GM23338 (cell line): ENCODE data around the gene DIP2C. TPM values are rescaled to one million over a fixed set of nuclear protein-coding genes. Genes with fewer than 3 reads are reported as not detected.

Source experiments
- ATAC-seq: fragments of 200-7000 bp; cut with Tn5 transposase; 3 replicates; pipeline ENCODE4 v1.9.1; 2020
- DNase-seq: peaks from one replicate; pipeline ENCODE4 v3.0.0-alpha.2; 2015; ENCODE audit warnings: low spot score
- H2AFZ ChIP-seq: fragments of 200-600 bp; sonication (generic); 2 replicates; pipeline ENCODE4 v1.8.0; 2016; ENCODE audit warnings: antibody characterized with exemption, mild to moderate bottlenecking, moderate library complexity
- H3F3A ChIP-seq: fragments of 200-600 bp; sonication (generic); replicated peaks from 2 replicates; pipeline ENCODE4 v1.8.0; 2017; ENCODE audit warnings: antibody characterized with exemption, mixed run types, low read depth
- H3K27ac ChIP-seq: fragments of 200-600 bp; sonication (generic); 2 replicates; pipeline ENCODE4 v1.6.1; 2016; ENCODE audit warnings: low read depth
- H3K27me3 ChIP-seq: fragments of 200-600 bp; sonication (generic); 2 replicates; pipeline ENCODE4 v1.8.0; 2016; ENCODE audit warnings: mild to moderate bottlenecking, mixed run types, moderate library complexity; ENCODE audit not compliant: insufficient read depth
- H3K36me3 ChIP-seq: fragments of 200-600 bp; sonication (generic); 2 replicates; pipeline ENCODE4 v1.8.0; 2016; ENCODE audit warnings: mild to moderate bottlenecking; ENCODE audit not compliant: insufficient read depth
- H3K4me1 ChIP-seq: fragments of 200-600 bp; sonication (generic); 2 replicates; pipeline ENCODE4 v1.8.0; 2016; ENCODE audit warnings: mild to moderate bottlenecking, moderate library complexity; ENCODE audit not compliant: insufficient read depth
- H3K4me2 ChIP-seq: fragments of 200-600 bp; sonication (generic); 2 replicates; pipeline ENCODE4 v1.7.1; 2017; ENCODE audit warnings: mixed run types
- H3K4me3 ChIP-seq: fragments of 200-600 bp; sonication (generic); 2 replicates; pipeline ENCODE4 v1.6.1; 2016; ENCODE audit warnings: mixed run types
- H3K79me2 ChIP-seq: fragments of 200-600 bp; sonication (generic); replicated peaks from 2 replicates; pipeline ENCODE4 v1.8.0; 2017; ENCODE audit warnings: mild to moderate bottlenecking; ENCODE audit not compliant: insufficient read depth
- H3K9me2 ChIP-seq: fragments of 200-600 bp; sonication (generic); 2 replicates; pipeline ENCODE4 v1.8.0; 2017; ENCODE audit not compliant: insufficient read depth
- H4K20me1 ChIP-seq: fragments of 200-600 bp; sonication (generic); replicated peaks from 2 replicates; pipeline ENCODE4 v1.8.0; 2017; ENCODE audit warnings: mild to moderate bottlenecking; ENCODE audit not compliant: insufficient read depth
- H3K27ac Mint-ChIP-seq: 2 replicates; pipeline ENCODE4 v1.8.0; 2020; ENCODE audit warnings: inconsistent platforms, mild to moderate bottlenecking, moderate library complexity, mixed read lengths
- H3K27me3 Mint-ChIP-seq: 3 replicates; pipeline ENCODE4 v1.8.0; 2022; ENCODE audit warnings: low read depth, mild to moderate bottlenecking, moderate library complexity, mixed read lengths, inconsistent platforms; ENCODE audit not compliant: insufficient read depth, poor library complexity
- H3K36me3 Mint-ChIP-seq: 3 replicates; pipeline ENCODE4 v1.8.0; 2021; ENCODE audit warnings: low read depth, mild to moderate bottlenecking, inconsistent platforms, moderate library complexity, mixed read lengths
- H3K4me1 Mint-ChIP-seq: 3 replicates; pipeline ENCODE4 v1.8.0; 2020; ENCODE audit warnings: mild to moderate bottlenecking, inconsistent platforms, mixed read lengths
- H3K4me3 Mint-ChIP-seq: 3 replicates; pipeline ENCODE4 v1.8.0; 2021; ENCODE audit warnings: moderate library complexity, mild to moderate bottlenecking, inconsistent platforms, mixed read lengths
- H3K9me3 Mint-ChIP-seq: 3 replicates; pipeline ENCODE4 v1.8.0; 2020; ENCODE audit warnings: moderate library complexity, mild to moderate bottlenecking, inconsistent platforms, mixed read lengths
- EZH2 ChIP-seq: fragments of 200-600 bp; sonication (generic); IDR thresholded peaks from one replicate; pipeline ENCODE4 v1.8.0; 2017; ENCODE audit warnings: antibody characterized with exemption, mild to moderate bottlenecking, low read depth; ENCODE audit not compliant: unreplicated experiment
- EZH2phosphoT487 ChIP-seq: fragments of 200-600 bp; sonication (generic); IDR thresholded peaks from one replicate; pipeline ENCODE4 v1.8.1; 2018; ENCODE audit warnings: antibody characterized with exemption; ENCODE audit not compliant: unreplicated experiment
- STAT1 ChIP-seq: IDR thresholded peaks from one replicate; pipeline ENCODE4 v1.6.1; 2016; ENCODE audit warnings: antibody characterized with exemption; ENCODE audit not compliant: unreplicated experiment
- ZNF114 ChIP-seq: fragments of 250-450 bp; sonication (Bioruptor Pico); IDR thresholded peaks from 2 replicates; pipeline ENCODE4 v1.5.0; 2020; ENCODE audit warnings: mild to moderate bottlenecking, moderate library complexity
- ZNF331 ChIP-seq: fragments of 250-450 bp; sonication (Bioruptor Pico); IDR thresholded peaks from 2 replicates; pipeline ENCODE4 v1.5.0; 2020; ENCODE audit warnings: low read depth, mild to moderate bottlenecking, moderate library complexity
- ZNF462 ChIP-seq: fragments of 250-450 bp; sonication (Bioruptor Pico); IDR thresholded peaks from 2 replicates; pipeline ENCODE4 v1.5.0; 2020; ENCODE audit warnings: mild to moderate bottlenecking, moderate library complexity
- polyA plus RNA-seq: library from polyadenylated mRNA; unstranded; fragments of >200 nt; fragmentation: Nextera tagmentation; extraction: Ambion mirVana; gene quantifications from 2 replicates; pipeline ENCODE4 v1.2.1, GENCODE V29; 2016
- total RNA-seq: library from RNA; depleted of rRNA; stranded (reverse); fragments of >200 nt; shearing (Covaris generic); gene quantifications from 2 replicates; pipeline ENCODE4 v1.2.3, GENCODE V29; 2014
- TF ChIP-seq, protein P1 (sequence below): IDR thresholded peaks from one replicate; pipeline ENCODE4 v1.6.1; 2018; ENCODE audit warnings: antibody characterized with exemption; ENCODE audit not compliant: unreplicated experiment

Gene DIP2C
- total and polyA plus RNA-seq, 2 experiments from 2014 or later: 5.1 to 7.7 TPM

- H3K4me3 Mint-ChIP-seq: no peak overlapping the region
- no peak overlapping the region for H3K27ac Mint-ChIP-seq
- Histone ChIP-seq H3K4me3 (no peak overlapping the region), H3K27ac (no peak overlapping the region), H4K20me1 (no peaks in the 10 kb centered on the region; the same call in none of the 2 replicates), H3F3A (no peaks in the 10 kb centered on the region), H3K36me3 (no peaks in the 10 kb centered on the region), H3K4me2 (no peak overlapping the region), H3K79me2 (peaks cover 60% of the 10 kb centered on the region), H2AFZ (no peak overlapping the region), H3K9me2 (no peaks in the 10 kb centered on the region), H3K4me1 (no peaks in the 10 kb centered on the region), H3K27me3 (peaks cover 17% of the 10 kb centered on the region)
- no peaks in the 10 kb centered on the region; the same call in 1 of the 3 replicates for H3K36me3 Mint-ChIP-seq
- H3K4me1 Mint-ChIP-seq: peaks cover 18% of the 10 kb centered on the region
- TF ChIP-seq, protein P1, sequence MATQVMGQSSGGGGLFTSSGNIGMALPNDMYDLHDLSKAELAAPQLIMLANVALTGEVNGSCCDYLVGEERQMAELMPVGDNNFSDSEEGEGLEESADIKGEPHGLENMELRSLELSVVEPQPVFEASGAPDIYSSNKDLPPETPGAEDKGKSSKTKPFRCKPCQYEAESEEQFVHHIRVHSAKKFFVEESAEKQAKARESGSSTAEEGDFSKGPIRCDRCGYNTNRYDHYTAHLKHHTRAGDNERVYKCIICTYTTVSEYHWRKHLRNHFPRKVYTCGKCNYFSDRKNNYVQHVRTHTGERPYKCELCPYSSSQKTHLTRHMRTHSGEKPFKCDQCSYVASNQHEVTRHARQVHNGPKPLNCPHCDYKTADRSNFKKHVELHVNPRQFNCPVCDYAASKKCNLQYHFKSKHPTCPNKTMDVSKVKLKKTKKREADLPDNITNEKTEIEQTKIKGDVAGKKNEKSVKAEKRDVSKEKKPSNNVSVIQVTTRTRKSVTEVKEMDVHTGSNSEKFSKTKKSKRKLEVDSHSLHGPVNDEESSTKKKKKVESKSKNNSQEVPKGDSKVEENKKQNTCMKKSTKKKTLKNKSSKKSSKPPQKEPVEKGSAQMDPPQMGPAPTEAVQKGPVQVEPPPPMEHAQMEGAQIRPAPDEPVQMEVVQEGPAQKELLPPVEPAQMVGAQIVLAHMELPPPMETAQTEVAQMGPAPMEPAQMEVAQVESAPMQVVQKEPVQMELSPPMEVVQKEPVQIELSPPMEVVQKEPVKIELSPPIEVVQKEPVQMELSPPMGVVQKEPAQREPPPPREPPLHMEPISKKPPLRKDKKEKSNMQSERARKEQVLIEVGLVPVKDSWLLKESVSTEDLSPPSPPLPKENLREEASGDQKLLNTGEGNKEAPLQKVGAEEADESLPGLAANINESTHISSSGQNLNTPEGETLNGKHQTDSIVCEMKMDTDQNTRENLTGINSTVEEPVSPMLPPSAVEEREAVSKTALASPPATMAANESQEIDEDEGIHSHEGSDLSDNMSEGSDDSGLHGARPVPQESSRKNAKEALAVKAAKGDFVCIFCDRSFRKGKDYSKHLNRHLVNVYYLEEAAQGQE: no peak
- no peak for TF ChIP-seq ZNF331 (CRISPR knock-in tag)
- DNase-seq (no peak), ATAC-seq (no peak)
- H3K27me3 Mint-ChIP-seq: peaks cover 18% of the 10 kb centered on the region
- peaks cover 3% of the 10 kb centered on the region; the same call in 1 of the 3 replicates for H3K9me3 Mint-ChIP-seq
Observed at GRCh38 chr10:685613-686012, 3.9 kb downstream of the DIP2C start.

DNA sequence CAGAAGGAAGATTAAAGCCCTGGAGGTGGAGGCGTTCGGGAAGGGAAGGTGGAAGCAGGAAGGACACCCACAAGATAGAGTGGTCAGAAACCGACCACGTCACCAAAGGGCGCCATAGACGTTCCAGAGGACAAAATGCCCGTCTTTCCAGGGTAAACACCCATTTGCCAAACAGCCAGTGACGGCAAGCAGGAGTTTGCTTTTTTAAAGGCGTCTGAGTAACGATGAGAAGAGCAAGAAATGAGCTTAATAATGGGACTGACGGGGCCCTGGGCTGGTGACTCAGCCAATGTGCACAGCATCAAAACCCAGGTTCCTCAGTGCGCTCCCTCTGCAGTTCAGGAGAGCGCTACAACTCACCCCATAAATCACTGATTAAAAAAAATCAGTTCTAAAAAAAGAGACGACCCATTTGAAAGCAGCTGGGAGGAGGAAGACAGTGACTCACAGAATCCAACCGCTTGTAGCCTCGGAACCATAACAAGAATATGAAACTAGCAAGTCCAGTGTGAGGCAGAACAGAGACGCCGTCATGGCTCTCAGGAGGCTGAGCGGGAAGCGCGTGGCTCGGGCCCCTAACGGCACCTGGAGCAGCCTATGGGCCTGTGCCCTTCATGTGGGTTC is 5.9 kb downstream of the DIP2C start:
- DNase-seq: no peak
- Histone ChIP-seq H3K79me2 (peaks cover 70% of the 10 kb centered on the region), H3F3A (no peaks in the 10 kb centered on the region), H3K4me1 (no peaks in the 10 kb centered on the region), H3K36me3 (no peaks in the 10 kb centered on the region), H3K27me3 (peaks cover 10% of the 10 kb centered on the region), H3K9me2 (no peaks in the 10 kb centered on the region), H3K27ac (no peak overlapping the region), H2AFZ (no peak overlapping the region), H4K20me1 (no peaks in the 10 kb centered on the region; the same call in none of the 2 replicates), H3K4me2 (no peak overlapping the region), H3K4me3 (no peak overlapping the region)
- Mint-ChIP-seq H3K4me1 (peaks cover 13% of the 10 kb centered on the region), H3K27me3 (peaks cover 15% of the 10 kb centered on the region), H3K27ac (no peak overlapping the region; the same call in 1 of the 2 replicates), H3K4me3 (peak overlapping the region; percentile 23; the same call in 2 of the 3 replicates), H3K9me3 (peaks cover 3% of the 10 kb centered on the region; the same call in 1 of the 3 replicates), H3K36me3 (no peaks in the 10 kb centered on the region; the same call in 1 of the 3 replicates)
- ATAC-seq: peak; percentile 42
- no peak for TF ChIP-seq ZNF462
- no peak for TF ChIP-seq STAT1
- no peak for TF ChIP-seq ZNF114 (CRISPR knock-in tag)
- TF ChIP-seq EZH2: no peak
- TF ChIP-seq, protein P1: no peak
- TF ChIP-seq EZH2phosphoT487: no peak
